Activated CD4-positive, alpha-beta T cell treated with anti-CD3 and anti-CD28 coated beads, Interleukin-2, amount 50 U/mL, for 48 hours (primary cell): Measurements from ENCODE around the gene RPL32.
A peak's percentile ranks its signal among the peaks of the same experiment; 100 is the strongest.

Experiments
- DNase-seq, 2 experiments: peaks; one replicate each; pipeline ENCODE4 v3.0.0-alpha.2; 2020

RPL32 gene

GRCh38 chr3:12832350-12833221 is 8.8 kb downstream of the RPL32 start:
- DNase-seq, result no peak

DNA sequence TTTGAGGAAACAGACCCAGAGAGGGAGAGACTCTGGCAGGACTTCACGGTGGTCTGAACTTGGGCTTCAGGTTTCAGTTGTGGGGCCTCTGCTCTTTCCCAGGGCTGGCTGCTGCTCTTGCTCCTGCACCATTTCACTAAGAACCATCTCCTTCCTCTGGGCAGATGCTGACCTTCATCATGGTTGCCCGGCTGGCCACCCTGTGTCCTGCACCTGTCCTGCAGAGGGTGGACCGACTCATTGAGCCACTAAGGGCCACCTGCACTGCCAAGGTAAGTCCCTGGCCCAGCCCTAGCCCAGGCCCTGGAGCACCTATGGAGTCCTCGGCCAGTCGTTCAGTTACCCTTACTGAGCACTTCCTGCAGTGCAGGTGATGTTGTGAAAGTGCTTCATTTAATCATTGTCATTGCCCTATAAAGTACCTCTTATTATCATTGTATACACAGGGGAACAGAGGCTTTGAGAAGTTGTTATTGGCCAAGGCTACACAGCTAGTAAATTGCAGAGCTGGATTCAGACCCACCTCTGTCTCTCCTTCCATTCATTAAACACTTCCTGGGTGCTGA is 10.0 kb downstream of the RPL32 start:
- DNase-seq, result no peak

DNA sequence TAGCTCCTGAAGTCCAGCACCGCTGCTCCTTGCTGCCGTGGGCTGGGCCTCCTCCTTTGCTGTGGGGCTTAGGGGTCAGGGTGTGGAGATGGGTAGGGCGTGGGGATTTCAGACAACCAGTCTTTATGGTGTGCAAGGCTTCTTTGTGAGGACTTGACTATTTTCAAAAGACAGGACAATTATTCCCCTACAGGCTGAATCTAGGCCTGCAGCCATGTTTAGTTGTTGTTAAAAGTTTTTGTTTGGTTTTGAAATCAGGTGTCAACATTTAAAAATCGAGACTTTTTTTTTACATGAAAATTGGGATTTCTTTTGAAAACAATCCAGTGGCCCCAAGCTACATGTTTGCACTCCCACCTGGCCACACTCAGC is 10.6 kb downstream of the RPL32 start:
- no peak for DNase-seq

DNA sequence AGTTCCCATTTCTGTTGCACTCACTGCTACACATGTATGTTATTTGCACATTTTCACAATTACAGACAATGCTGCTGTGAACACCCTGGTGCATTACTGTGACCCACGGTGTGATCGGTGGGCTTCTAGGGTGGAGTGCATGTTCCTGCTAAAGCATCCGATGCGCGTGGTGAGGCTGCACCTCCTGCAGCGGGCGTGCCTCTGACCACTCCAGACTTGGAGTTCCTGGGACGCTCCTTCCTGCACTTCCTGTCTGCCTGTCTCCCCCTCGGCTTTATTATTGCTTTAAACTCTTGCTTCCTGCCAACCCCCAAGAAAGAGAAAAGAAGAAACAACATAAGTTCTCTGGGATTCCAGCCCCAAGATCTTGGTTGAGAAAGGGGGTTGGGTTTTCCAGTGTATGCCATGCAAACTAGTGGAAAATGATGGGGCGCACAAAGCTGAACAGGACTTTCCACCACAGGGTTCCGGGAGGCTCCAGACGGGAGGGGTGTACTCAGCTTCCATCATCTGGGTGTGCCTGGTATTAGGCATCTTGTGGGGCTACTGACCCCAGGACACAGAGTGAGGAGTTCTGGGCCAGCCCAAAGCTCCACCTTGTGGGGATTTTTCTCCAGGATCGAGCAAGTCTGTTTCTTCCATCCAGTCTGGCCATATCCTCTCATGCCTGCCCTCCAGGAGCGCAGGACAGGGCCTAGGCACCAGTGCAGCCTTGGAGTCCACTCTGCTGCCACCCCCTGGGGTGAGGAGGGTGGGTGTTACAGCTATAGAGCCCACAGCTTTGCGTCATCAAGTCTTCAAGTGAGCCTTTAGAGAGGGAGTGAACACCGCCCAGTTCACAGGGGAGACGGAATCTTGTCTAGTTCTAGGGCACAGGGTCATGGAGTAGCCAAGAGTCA is 11.2 kb downstream of the RPL32 start:
- no peak for DNase-seq

GRCh38 chr3:12829404-12829803 is 12.0 kb downstream of the RPL32 start:
- no peak for DNase-seq

DNA sequence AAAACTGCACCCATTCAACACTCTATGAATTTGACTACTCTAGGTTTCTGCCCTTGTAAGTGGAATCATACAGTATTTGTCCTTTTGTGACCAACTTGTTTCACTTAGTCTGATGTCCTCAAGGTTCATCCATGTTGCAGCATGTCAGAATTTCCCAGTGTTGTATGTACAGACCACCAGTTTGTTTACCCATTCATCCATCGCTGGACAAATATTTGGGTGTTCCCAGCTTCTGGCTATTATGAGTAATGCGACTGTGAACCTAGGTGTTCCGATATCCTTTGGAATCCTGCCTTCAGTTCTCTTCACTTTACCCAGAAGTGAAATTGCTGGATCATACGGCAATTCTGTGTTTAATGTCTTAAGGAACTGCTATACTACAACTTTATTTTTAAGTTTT is 12.6 kb downstream of the RPL32 start:
- DNase-seq, result no peak

GRCh38 chr3:12825156-12825555 is 16.2 kb downstream of the RPL32 start:
- no peak for DNase-seq

- DNase-seq, result no peak
These were observed 17.1 kb downstream of the RPL32 start for GRCh38 chr3:12824299-12824698.

DNA sequence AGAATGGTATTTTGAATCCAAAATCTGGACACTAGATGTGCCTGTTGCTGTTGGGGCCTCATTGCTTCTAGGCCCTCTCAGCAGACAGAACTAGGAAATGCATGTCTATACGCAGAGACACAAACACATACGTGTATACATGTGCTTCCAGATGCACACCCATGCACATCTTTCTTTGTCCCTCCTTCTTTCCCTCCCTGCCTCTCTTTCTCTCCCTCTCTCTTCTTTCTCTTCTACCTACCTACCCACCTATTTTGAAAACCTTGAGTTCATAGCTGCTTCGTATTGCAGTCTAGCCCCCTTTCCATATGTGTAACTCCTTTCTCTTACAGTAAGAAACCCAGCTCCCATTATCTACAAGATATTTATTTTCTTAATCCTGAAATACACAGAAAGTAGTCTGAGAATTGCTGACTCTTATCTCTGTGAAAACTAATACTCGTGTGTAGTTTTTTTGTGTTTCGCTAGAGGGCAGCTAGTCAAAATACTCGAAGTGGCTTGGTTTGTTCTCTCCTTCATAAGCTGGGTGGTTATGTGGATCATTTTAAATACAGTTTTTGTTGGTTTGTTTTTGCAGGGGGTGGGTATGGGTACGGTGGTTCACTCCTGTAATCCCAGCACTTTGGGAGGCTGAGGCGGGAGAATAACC is 18.5 kb downstream of the RPL32 start:
- DNase-seq, result no peak

GRCh38 chr3:12818773-12819172 is 22.6 kb downstream of the RPL32 start:
- DNase-seq, result no peak

DNA sequence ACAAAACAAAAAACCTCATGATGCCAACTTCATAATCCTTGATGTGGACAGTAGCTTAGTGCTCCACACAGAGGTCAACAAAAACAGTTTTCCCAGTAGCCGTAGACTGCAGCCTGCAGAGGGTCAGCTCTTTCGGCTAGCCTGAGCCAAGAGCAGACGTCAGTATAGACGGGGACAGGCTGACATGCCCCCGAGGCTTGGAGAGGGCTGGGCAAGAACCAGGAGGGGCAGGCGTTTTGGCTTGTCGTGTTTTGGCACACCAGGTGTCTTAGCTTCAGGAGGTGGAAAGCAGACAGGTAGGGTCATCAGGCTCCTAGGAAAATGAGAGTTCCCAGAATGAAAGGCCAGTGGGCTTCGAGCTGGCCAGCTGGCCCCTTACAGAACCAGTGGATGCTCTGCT is 23.1 kb downstream of the RPL32 start:
- no peak for DNase-seq

DNA sequence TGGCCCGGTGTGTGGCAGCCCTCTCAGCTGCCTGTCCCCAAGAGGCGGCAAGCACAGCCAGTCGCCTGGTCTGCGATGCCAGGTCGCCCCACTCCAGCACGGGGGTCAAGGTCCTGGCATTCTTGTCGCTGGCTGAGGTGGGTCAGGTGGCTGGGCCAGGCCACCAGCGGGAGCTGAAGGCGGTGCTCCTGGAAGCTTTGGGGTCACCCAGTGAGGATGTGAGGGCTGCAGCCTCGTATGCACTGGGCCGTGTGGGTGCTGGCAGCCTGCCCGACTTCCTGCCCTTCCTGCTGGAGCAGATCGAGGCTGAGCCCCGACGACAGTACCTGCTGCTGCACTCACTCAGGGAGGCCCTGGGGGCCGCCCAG is 24.0 kb downstream of the RPL32 start:
- no peak for DNase-seq

DNA sequence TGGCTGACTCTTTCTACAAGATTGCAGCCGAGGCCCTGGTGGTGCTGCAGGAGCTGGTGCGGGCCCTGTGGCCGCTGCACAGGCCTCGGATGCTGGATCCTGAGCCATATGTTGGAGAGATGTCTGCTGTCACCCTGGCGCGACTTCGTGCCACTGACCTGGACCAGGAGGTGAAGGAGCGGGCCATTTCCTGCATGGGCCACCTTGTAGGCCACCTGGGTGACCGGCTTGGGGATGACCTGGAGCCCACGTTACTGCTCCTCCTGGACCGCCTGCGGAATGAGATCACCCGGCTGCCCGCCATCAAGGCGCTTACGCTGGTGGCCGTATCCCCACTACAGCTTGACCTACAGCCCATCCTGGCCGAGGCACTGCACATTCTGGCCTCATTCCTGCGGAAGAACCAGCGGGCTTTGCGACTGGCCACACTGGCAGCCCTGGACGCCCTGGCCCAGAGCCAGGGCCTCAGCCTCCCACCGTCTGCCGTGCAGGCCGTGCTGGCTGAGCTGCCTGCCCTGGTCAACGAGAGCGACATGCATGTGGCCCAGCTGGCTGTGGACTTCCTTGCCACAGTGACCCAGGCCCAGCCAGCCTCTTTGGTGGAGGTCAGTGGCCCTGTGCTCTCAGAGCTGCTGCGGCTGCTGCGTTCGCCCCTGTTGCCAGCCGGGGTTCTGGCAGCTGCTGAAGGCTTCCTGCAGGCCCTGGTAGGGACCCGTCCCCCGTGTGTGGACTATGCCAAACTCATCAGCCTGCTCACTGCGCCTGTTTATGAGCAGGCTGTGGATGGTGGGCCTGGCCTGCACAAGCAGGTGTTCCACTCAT is 24.6 kb downstream of the RPL32 start:
- DNase-seq, result no peak

DNA sequence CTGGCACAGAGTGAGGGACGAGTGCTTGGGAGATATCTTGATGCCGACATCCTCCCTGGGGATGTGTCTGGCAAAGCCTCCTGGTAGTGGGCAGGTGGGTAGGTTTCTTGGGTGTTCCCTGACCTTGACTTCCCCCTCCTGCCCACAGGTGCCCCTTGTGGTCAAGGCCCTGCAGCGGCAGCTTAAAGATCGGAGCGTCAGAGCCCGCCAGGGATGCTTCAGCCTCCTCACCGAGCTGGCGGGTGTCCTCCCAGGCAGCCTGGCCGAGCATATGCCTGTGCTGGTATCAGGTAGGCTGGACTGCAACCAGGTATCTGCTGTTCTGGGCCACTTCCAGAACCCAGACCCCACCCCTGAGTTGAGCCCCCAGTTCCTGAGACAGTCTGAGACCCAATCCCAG is 25.6 kb downstream of the RPL32 start:
- DNase-seq, result no peak

DNA sequence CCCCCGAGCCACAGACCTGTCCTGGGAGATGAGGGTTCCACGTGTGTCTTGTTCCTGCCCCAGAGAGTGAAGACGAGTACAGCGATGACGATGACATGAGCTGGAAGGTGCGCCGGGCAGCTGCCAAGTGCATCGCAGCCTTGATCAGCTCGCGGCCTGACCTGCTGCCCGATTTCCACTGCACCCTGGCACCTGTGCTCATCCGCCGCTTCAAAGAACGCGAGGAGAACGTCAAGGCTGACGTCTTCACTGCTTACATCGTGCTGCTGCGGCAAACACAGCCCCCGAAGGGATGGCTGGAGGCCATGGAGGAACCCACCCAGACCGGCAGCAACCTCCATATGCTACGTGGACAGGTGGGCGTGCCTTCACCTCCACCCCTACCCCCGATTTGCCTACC is 26.3 kb downstream of the RPL32 start:
- no peak for DNase-seq

DNA sequence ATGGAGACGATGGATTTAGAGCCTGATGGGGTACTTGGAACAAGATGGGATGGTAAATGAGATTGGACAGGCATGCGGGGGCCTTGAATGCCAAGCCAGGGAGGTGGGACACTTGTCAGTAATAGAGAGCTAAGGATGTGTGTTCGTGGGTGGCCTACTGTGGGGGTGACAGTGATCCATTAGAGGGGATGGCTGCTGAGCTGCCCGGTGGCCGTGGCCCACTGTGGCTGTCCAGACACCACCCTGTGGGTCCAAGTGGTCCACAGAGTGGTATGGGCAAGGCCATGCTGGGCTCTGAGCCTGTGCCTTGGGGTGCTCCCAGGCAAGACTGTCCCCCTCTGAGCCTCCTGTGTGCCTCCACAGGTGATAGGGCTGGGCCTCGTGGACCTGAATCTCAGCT is 27.4 kb downstream of the RPL32 start:
- DNase-seq, result no peak

- DNase-seq, result no peak
These were observed 28.6 kb downstream of the RPL32 start for GRCh38 chr3:12812812-12813211.

DNA sequence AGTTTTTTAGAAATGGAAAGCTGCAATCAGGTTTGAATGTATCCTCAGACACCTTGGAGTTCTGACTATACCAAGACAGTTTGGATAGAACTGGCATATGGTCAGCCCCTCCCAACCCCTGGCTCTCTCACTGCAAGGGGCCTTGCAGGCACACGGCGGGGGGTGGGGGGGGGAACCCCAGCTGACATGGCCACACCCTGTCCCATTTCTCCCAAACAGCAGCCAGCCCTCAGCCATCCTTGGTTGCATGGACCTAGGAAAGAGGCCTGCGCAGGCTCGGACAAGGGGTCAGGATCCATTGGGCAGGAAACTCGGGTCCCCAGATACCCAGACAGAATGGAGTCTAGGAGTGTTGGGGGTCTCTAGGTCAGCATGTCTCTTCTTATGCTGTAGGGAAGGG is 30.4 kb downstream of the RPL32 start:
- no peak for DNase-seq

DNA sequence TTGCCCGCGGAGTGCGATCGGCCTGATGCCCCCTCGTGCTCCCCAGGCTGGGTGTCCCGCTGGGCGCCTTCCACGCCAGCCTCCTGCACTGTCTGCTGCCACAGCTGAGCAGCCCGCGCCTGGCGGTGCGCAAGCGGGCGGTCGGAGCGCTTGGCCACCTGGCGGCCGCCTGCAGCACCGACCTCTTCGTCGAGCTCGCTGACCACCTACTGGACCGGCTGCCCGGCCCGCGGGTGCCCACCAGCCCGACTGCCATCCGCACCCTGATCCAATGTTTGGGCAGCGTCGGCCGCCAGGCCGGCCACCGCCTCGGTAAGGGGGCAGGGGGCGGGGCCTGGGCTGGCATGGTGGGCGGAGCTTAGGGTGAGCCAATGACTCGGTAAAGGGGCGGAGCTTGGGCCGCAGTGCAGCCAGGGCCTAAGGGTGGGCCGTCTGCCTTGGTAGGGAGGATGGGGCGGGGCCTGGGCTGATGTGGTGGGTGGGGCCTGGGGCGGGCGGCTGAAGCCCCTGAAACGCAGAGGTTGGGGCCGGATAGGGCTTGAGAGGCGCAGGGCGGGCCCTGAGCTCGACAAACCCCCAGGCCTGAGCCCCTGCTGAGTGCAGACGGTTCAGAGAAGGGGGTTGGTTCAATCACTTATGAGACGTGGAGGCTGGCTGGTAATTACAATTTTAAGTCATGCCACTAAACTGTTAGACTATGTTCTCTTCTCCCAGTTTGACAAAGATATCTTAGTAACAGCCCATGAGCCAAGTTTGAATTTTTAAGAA is 31.2 kb downstream of the RPL32 start:
- DNase-seq, result peak; percentile 94 to 95

GRCh38 chr3:12809435-12809834 is 31.9 kb downstream of the RPL32 start:
- no peak for DNase-seq

- DNase-seq, result no peak
These were observed 32.4 kb downstream of the RPL32 start for GRCh38 chr3:12809001-12809400.

DNA sequence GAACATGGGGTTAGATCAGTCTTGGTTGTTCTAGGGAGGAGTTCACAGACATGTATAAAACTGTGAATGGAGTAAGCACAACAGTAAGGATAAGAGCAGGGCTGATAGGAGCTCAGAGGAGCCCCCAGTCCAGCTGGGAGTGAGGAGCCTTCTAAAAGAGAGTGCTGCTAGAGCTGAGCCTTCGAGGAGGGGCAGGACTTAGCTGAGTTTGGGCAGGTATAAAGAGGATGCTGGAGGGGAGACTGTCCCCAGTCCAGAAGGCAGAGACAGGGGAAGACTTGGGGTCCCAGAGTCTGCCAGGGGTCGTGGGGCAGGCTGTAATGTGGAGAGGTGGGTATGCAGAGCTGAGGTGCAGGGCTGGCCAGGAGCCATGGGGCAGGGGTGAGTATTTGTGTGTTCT is 32.8 kb downstream of the RPL32 start:
- DNase-seq, result no peak
